ENCODE measurements around the gene HOMER2.

DNA sequence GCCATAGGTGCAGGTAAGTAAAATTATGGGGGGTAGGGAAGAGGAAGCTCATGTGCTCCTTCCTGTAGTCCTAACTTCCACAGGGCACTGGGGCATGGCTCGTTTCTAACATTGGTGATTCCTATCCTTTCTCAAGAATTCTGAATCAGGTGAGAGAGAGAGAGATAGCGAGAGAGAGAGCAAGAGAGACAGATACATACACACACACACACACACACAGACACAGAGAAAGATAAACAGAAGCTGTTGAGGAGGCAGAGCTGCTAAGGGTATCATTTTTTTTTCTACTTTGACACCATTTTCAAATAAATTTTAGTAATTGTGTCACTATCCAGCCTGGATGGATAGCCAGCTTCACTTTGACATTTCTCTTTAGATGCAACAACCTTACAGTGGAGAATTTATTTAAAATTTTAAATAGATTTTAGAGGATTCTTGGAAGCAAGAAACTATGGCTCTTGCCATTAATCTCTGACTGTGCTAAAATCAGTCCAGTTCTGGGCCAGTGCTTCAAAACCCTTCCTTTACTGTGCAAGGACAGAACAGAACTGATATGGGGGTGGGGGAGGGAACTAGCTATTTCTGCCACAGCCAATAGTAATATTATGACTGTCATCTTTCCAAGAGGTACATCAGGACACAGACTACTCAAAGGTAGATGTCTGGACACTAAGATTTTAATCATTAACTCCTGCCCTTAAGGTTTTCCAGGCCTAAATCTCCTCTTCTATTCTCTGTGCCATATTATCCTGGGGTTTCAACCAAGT, 18.9 kb upstream of the HOMER2 start:
- TF ChIP-seq, protein P1, sequence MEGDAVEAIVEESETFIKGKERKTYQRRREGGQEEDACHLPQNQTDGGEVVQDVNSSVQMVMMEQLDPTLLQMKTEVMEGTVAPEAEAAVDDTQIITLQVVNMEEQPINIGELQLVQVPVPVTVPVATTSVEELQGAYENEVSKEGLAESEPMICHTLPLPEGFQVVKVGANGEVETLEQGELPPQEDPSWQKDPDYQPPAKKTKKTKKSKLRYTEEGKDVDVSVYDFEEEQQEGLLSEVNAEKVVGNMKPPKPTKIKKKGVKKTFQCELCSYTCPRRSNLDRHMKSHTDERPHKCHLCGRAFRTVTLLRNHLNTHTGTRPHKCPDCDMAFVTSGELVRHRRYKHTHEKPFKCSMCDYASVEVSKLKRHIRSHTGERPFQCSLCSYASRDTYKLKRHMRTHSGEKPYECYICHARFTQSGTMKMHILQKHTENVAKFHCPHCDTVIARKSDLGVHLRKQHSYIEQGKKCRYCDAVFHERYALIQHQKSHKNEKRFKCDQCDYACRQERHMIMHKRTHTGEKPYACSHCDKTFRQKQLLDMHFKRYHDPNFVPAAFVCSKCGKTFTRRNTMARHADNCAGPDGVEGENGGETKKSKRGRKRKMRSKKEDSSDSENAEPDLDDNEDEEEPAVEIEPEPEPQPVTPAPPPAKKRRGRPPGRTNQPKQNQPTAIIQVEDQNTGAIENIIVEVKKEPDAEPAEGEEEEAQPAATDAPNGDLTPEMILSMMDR (IDR thresholded peaks at IDR 0.05) = no peak
- TF ChIP-seq POLR2A (IDR thresholded peaks at IDR 0.05) = no peak

Measured in suprapubic skin (tissue), 3 donors.